Stomach (tissue), 9 donors: ENCODE measurements around the gene CITED1. TPM values are rescaled to one million over a fixed set of nuclear protein-coding genes. Genes with fewer than 3 reads are reported as not detected.

Experiments
- DNase-seq, 2 donors: peaks; one replicate each; pipeline versions ENCODE4 v3.0.0 to v3.0.0-alpha.2; 2013 to 2019
- H3K27ac ChIP-seq, 5 donors: fragments of 200-600 bp in 4 of 5; sonication (generic) in 4 of 5; one replicate each; pipeline ENCODE4 v1.5.1; 2013 to 2019; ENCODE audit warnings: mild to moderate bottlenecking in 1 of 5, moderate library complexity in 1 of 5
- H3K27me3 ChIP-seq, 3 donors: fragments of 200-600 bp; sonication (generic); one replicate each; pipeline ENCODE4 v1.5.1; 2017 to 2019; ENCODE audit warnings: mixed run types in 1 of 3
- H3K36me3 ChIP-seq, 4 donors: fragments of 200-600 bp; sonication (generic); 1 replicate in 3 of 4; 2 replicates in 1 of 4; pipeline ENCODE4 v1.5.1; 2016 to 2019
- H3K4me1 ChIP-seq, 4 donors: fragments of 200-600 bp; sonication (generic); one replicate each; pipeline ENCODE4 v1.5.1; 2016 to 2019
- H3K4me3 ChIP-seq, 4 donors: fragments of 200-600 bp; sonication (generic) in 3 of 4; one replicate each; pipeline ENCODE4 v1.5.1; 2016 to 2019; ENCODE audit warnings: mild to moderate bottlenecking in 1 of 4
- H3K9me3 ChIP-seq, 4 donors: fragments of 200-600 bp; sonication (generic); one replicate each; pipeline ENCODE4 v1.5.1; 2016 to 2019
- EP300 ChIP-seq: sonication (generic); formaldehyde crosslinking; IDR thresholded peaks from one replicate; pipeline ENCODE4 v1.6.1; 2017; ENCODE audit warnings: antibody characterized with exemption
- POLR2A ChIP-seq, 4 donors: fragments of 450-650 bp; IDR thresholded peaks; one replicate each; pipeline ENCODE4 v1.6.1; 2016; ENCODE audit warnings: antibody characterized with exemption in 4 of 4, control low read depth in 2 of 4, mild to moderate bottlenecking in 1 of 4, moderate library complexity in 1 of 4
- POLR2AphosphoS5 ChIP-seq, 3 donors: sonication (generic); formaldehyde crosslinking; IDR thresholded peaks; one replicate each; pipeline ENCODE4 v1.6.1; 2016; ENCODE audit warnings: antibody characterized with exemption in 3 of 3
- WGBS, 5 donors: extraction: QIAGEN DNeasy Blood & Tissue Kit in 3 of 5; methylation state at CpG; one replicate each; pipeline versions ENCODE4 v1.1.5 to v1.1.7; 2013 to 2018; 5-methylcytosine and 5-hydroxymethylcytosine counted together
- intact Hi-C: fragments of 100-400 bp; cut with DNase I; formaldehyde crosslinking; loops from one replicate; pipeline ENCODE4 v1.15.1; 2023; ENCODE audit warnings: low total_unique reads
- polyA plus RNA-seq, 3 donors: library from polyadenylated mRNA; stranded (reverse); fragments of 200-250 nt; gene quantifications; one replicate each; pipeline ENCODE4 v1.2.3, GENCODE V29; 2013
- total RNA-seq, 5 donors: library from RNA; depleted of rRNA; stranded (reverse); fragments of >200 nt; gene quantifications; one replicate each; pipeline versions ENCODE4 v1.1.0 to v1.2.3, GENCODE V29; 2014 to 2016
- TF ChIP-seq, protein P1 (sequence below), 7 experiments: fragments of 450-650 bp in 4 of 7; fragments of 200-600 bp in 3 of 7; sonication (generic) in 3 of 7; IDR thresholded peaks; one replicate each; pipeline ENCODE4 v1.5.1; 2016 to 2019; ENCODE audit warnings: antibody characterized with exemption in 7 of 7, control low read depth in 2 of 7, mild to moderate bottlenecking in 1 of 7
- donor health status: healthy with polysubstance abuse.
- donor health status: Bipolar disorder and iron deficiency.
- donor health status: healthy.

CITED1 gene
- total and polyA plus RNA-seq, 8 donors = 0.60 to 1.7 TPM; not detected in 6

- DNase-seq = no peak
- H3K4me3 ChIP-seq = no peak overlapping the region
- no peak overlapping the region for H3K27ac ChIP-seq
- WGBS, 5 donors = 60 to 85% (median 75%) methylated on average over 3 of the region's 3 CpGs
- H3K9me3 ChIP-seq = no peaks in the 10 kb centered on the region
- intact Hi-C loops = no loop called here
- peaks cover 23 to 93% (median 83%) of the 10 kb centered on the region in 4 donors for H3K36me3 ChIP-seq
- peaks cover 0 to 52% (median 28%) of the 10 kb centered on the region in 4 donors for H3K4me1 ChIP-seq
- no peaks in the 10 kb centered on the region for H3K27me3 ChIP-seq
- TF ChIP-seq, protein P1, sequence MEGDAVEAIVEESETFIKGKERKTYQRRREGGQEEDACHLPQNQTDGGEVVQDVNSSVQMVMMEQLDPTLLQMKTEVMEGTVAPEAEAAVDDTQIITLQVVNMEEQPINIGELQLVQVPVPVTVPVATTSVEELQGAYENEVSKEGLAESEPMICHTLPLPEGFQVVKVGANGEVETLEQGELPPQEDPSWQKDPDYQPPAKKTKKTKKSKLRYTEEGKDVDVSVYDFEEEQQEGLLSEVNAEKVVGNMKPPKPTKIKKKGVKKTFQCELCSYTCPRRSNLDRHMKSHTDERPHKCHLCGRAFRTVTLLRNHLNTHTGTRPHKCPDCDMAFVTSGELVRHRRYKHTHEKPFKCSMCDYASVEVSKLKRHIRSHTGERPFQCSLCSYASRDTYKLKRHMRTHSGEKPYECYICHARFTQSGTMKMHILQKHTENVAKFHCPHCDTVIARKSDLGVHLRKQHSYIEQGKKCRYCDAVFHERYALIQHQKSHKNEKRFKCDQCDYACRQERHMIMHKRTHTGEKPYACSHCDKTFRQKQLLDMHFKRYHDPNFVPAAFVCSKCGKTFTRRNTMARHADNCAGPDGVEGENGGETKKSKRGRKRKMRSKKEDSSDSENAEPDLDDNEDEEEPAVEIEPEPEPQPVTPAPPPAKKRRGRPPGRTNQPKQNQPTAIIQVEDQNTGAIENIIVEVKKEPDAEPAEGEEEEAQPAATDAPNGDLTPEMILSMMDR (IDR thresholded peaks at IDR 0.05) = no peak
- TF ChIP-seq POLR2A (IDR thresholded peaks at IDR 0.05) (no peak), POLR2AphosphoS5 (IDR thresholded peaks at IDR 0.05) (no peak), EP300 (no peak)
Observed at GRCh38 chrX:72271812-72272211, 33.9 kb downstream of the CITED1 start.

GRCh38 chrX:72271091-72271788 is 34.5 kb downstream of the CITED1 start:
- H3K27ac ChIP-seq = no peak overlapping the region
- H3K36me3 ChIP-seq = peaks cover 23 to 98% (median 86%) of the 10 kb centered on the region in 4 donors
- no peak overlapping the region for H3K4me3 ChIP-seq

DNA sequence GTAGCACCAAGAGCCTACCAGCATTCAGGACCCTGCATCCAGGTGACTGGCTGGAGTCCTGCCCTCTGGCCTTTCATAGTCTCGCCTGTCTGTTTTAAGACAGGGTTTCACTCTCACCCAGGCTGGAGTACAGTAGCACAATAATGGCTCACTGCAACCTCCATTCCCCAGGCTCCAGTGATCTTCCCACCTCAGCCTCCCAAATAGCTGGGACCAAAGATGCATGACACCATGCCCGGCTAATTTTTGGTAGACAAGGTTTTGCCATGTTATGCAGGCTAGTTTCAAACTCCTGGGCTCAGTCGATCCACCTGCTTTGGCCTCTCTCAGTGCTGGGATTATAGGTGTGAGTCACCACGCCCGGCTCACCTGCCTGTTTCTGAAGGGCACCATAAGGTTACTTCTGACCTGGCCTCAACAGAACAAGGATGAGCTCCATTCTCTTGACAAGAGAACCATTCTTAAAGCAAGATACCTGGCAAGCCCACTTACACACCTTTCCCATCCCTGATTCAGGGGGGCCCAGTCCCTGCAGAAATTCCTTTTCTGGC is 35.3 kb downstream of the CITED1 start:
- Histone ChIP-seq H3K4me1 (peaks cover 0 to 43% (median 18%) of the 10 kb centered on the region in 4 donors), H3K27me3 (no peaks in the 10 kb centered on the region), H3K4me3 (no peak overlapping the region), H3K27ac (peak overlapping the region in 2 of 5 donors; percentile 26 to 43), H3K9me3 (no peaks in the 10 kb centered on the region), H3K36me3 (peaks cover 23 to 96% (median 84%) of the 10 kb centered on the region in 4 donors)
- intact Hi-C loops = no loop called here
- 70 to 88% (median 75%) methylated on average over 5 of the region's 5 CpGs for WGBS, 5 donors
- no peak for DNase-seq
- TF ChIP-seq POLR2A (IDR thresholded peaks at IDR 0.05) (no peak), POLR2AphosphoS5 (IDR thresholded peaks at IDR 0.05) (no peak), EP300 (no peak)
- TF ChIP-seq, protein P1 (IDR thresholded peaks at IDR 0.05) = no peak

More at GRCh38 chrX:72271091-72271788, 34.5 kb downstream of the CITED1 start:
- DNase-seq = no peak
- 35 to 73% (median 50%) methylated on average over 2 to 3 of the region's 3 CpGs for WGBS, 5 donors
- Histone ChIP-seq H3K9me3 (no peaks in the 10 kb centered on the region), H3K4me1 (peaks cover 0 to 51% (median 27%) of the 10 kb centered on the region in 4 donors), H3K27me3 (no peaks in the 10 kb centered on the region)
- intact Hi-C loops = no loop called here
- TF ChIP-seq POLR2A (IDR thresholded peaks at IDR 0.05) = no peak
- TF ChIP-seq EP300 = no peak
- TF ChIP-seq, protein P1 (IDR thresholded peaks at IDR 0.05) = no peak
- no peak for TF ChIP-seq POLR2AphosphoS5 (IDR thresholded peaks at IDR 0.05)

GRCh38 chrX:72269671-72270251 is 36.0 kb downstream of the CITED1 start:
- H3K9me3 ChIP-seq = no peaks in the 10 kb centered on the region
- 48 to 64% (median 58%) methylated on average over 3 of the region's 3 CpGs for WGBS, 5 donors
- no peak for DNase-seq
- no peak for TF ChIP-seq POLR2A (IDR thresholded peaks at IDR 0.05)
- no peak for TF ChIP-seq POLR2AphosphoS5 (IDR thresholded peaks at IDR 0.05)
- TF ChIP-seq EP300 = no peak
- TF ChIP-seq, protein P1 (IDR thresholded peaks at IDR 0.05) = no peak
- no peaks in the 10 kb centered on the region for H3K27me3 ChIP-seq
- peaks cover 23 to 90% (median 78%) of the 10 kb centered on the region in 4 donors for H3K36me3 ChIP-seq
- H3K4me3 ChIP-seq = no peak overlapping the region
- peak overlapping the region in 2 of 5 donors; percentile 26 to 72 for H3K27ac ChIP-seq
- H3K4me1 ChIP-seq = peaks cover 0 to 36% (median 13%) of the 10 kb centered on the region in 4 donors
- intact Hi-C loops = no loop called here
